WTC11 (cell line): ENCODE results near the gene IDH3B. TPM values are rescaled to one million over a fixed set of nuclear protein-coding genes. Genes with fewer than 3 reads are reported as not detected.

ENCODE experiments used
- ATAC-seq: fragments of 200-7000 bp; cut with Tn5 transposase; 2 replicates; pipeline ENCODE4 v1.10.0; 2021; ENCODE audit warnings: mild to moderate bottlenecking, moderate library complexity
- CTCF ChIA-PET: fragments of 300-600 bp; sonication (Branson Sonifier 250); formaldehyde crosslinking; loops from one replicate; lab custom pipeline; 2021; ENCODE audit warnings: antibody characterized with exemption; lab: Charles Lee
- POLR2A ChIA-PET: fragments of 350-600 bp; sonication (Branson Sonifier 250); formaldehyde crosslinking; loops from one replicate; lab custom pipeline; 2021; ENCODE audit warnings: antibody characterized with exemption; lab: Charles Lee
- DNase-seq: peaks from one replicate; pipeline ENCODE4 v3.0.0; 2021; ENCODE audit warnings: low spot score
- H3K27ac Mint-ChIP-seq: 2 replicates; pipeline ENCODE4 v1.8.0; 2021; ENCODE audit warnings: mixed read lengths
- H3K27me3 Mint-ChIP-seq: 2 replicates; pipeline ENCODE4 v1.8.0; 2021; ENCODE audit warnings: low read depth, mild to moderate bottlenecking, moderate library complexity, mixed read lengths
- H3K36me3 Mint-ChIP-seq: 2 replicates; pipeline ENCODE4 v1.8.0; 2021; ENCODE audit warnings: mixed read lengths
- H3K4me1 Mint-ChIP-seq: 2 replicates; pipeline ENCODE4 v1.8.0; 2022; ENCODE audit warnings: mixed read lengths
- H3K4me3 Mint-ChIP-seq: 2 replicates; pipeline ENCODE4 v1.8.0; 2021; ENCODE audit warnings: mild to moderate bottlenecking, moderate library complexity, mixed read lengths
- H3K9me3 Mint-ChIP-seq: 2 replicates; pipeline ENCODE4 v1.8.0; 2021; ENCODE audit warnings: mixed read lengths
- ATF1 ChIP-seq: sonication (generic); formaldehyde crosslinking; IDR thresholded peaks from 2 replicates; pipeline ENCODE4 v1.8.1; 2023; ENCODE audit warnings: mild to moderate bottlenecking, moderate library complexity, missing genetic modification reagents
- E2F4 ChIP-seq: sonication (generic); formaldehyde crosslinking; IDR thresholded peaks from 2 replicates; pipeline ENCODE4 v1.8.1; 2022; ENCODE audit warnings: low read depth, mild to moderate bottlenecking, moderate library complexity, missing genetic modification reagents, borderline replicate concordance
- ELF4 ChIP-seq: sonication (generic); formaldehyde crosslinking; IDR thresholded peaks from 2 replicates; pipeline ENCODE4 v1.8.1; 2022; ENCODE audit warnings: low read depth, mild to moderate bottlenecking, moderate library complexity, missing genetic modification reagents
- ESRRA ChIP-seq: sonication (generic); formaldehyde crosslinking; IDR thresholded peaks from 2 replicates; pipeline ENCODE4 v1.8.1; 2022; ENCODE audit warnings: mild to moderate bottlenecking, missing genetic modification reagents, borderline replicate concordance
- GABPB1 ChIP-seq: sonication (generic); formaldehyde crosslinking; IDR thresholded peaks from 2 replicates; pipeline ENCODE4 v1.8.1; 2023; ENCODE audit warnings: mild to moderate bottlenecking, missing genetic modification reagents
- HMGA2 ChIP-seq: fragments of 250-450 bp; sonication (Bioruptor Pico); IDR thresholded peaks from 2 replicates; pipeline ENCODE4 v1.4.0; 2021; ENCODE audit warnings: mild to moderate bottlenecking, moderate library complexity
- NR3C1 ChIP-seq: sonication (generic); formaldehyde crosslinking; conservative IDR thresholded peaks from 2 replicates; pipeline ENCODE4 v1.8.1; 2023; ENCODE audit warnings: low read depth, mild to moderate bottlenecking, missing genetic modification reagents
- OVOL2 ChIP-seq: fragments of 250-450 bp; sonication (Bioruptor Pico); IDR thresholded peaks from 2 replicates; pipeline ENCODE4 v1.9.0; 2021; ENCODE audit warnings: mild to moderate bottlenecking, borderline replicate concordance
- SMAD4 ChIP-seq: sonication (generic); formaldehyde crosslinking; IDR thresholded peaks from 2 replicates; pipeline ENCODE4 v1.8.0; 2022; ENCODE audit warnings: mild to moderate bottlenecking, missing genetic modification reagents
- USF1 ChIP-seq: sonication (generic); formaldehyde crosslinking; IDR thresholded peaks from 2 replicates; pipeline ENCODE4 v1.8.0; 2022; ENCODE audit warnings: mild to moderate bottlenecking, missing genetic modification reagents
- ZNF219 ChIP-seq: sonication (generic); formaldehyde crosslinking; IDR thresholded peaks from 2 replicates; pipeline ENCODE4 v1.8.0; 2023; ENCODE audit warnings: missing genetic modification reagents, mild to moderate bottlenecking, borderline replicate concordance
- ZNF317 ChIP-seq: sonication (generic); formaldehyde crosslinking; IDR thresholded peaks from 2 replicates; pipeline ENCODE4 v1.8.1; 2023; ENCODE audit warnings: low read depth, mild to moderate bottlenecking, moderate library complexity, missing genetic modification reagents, borderline replicate concordance
- ZNF396 ChIP-seq: fragments of 250-450 bp; sonication (Bioruptor Pico); IDR thresholded peaks from 2 replicates; pipeline ENCODE4 v1.8.0; 2021; ENCODE audit warnings: mild to moderate bottlenecking, moderate library complexity, borderline replicate concordance
- ZNF416 ChIP-seq: fragments of 250-450 bp; sonication (Bioruptor Pico); IDR thresholded peaks from 2 replicates; pipeline ENCODE4 v1.9.0; 2021; ENCODE audit warnings: mild to moderate bottlenecking, inconsistent platforms
- ZNF423 ChIP-seq: fragments of 250-450 bp; sonication (Bioruptor Pico); IDR thresholded peaks from 2 replicates; pipeline ENCODE4 v2.1.2; 2022; ENCODE audit warnings: mild to moderate bottlenecking, moderate library complexity
- total RNA-seq: library from RNA; stranded (reverse); gene quantifications from 3 replicates; pipeline ENCODE4 v1.2.3, GENCODE V29; 2021
- TF ChIP-seq, protein P1 (sequence below): fragments of 250-450 bp; sonication (Bioruptor Pico); IDR thresholded peaks from 2 replicates; pipeline ENCODE4 v1.9.0; 2021; ENCODE audit warnings: moderate library complexity, mild to moderate bottlenecking, inconsistent platforms, borderline replicate concordance
- TF ChIP-seq, protein P2 (sequence below): fragments of 250-450 bp; sonication (Bioruptor Pico); IDR thresholded peaks from 2 replicates; pipeline ENCODE4 v1.9.0; 2021; ENCODE audit warnings: mild to moderate bottlenecking
- TF ChIP-seq, protein P3 (sequence below): sonication (generic); formaldehyde crosslinking; IDR thresholded peaks from 2 replicates; pipeline ENCODE4 v1.8.1; 2022; ENCODE audit warnings: mild to moderate bottlenecking, missing genetic modification reagents, moderate library complexity, borderline replicate concordance

The IDH3B gene
- total RNA-seq, 1 experiment from 2014 or later = 136 TPM

GRCh38 chr20:2705931-2706645 is 42.1 kb upstream of the IDH3B start:
- peaks cover 37% of the 10 kb centered on the region for H3K4me1 Mint-ChIP-seq
- no peak for DNase-seq
- H3K27me3 Mint-ChIP-seq = peaks cover 53% of the 10 kb centered on the region
- no peaks in the 10 kb centered on the region for H3K36me3 Mint-ChIP-seq
- TF ChIP-seq, protein P1, sequence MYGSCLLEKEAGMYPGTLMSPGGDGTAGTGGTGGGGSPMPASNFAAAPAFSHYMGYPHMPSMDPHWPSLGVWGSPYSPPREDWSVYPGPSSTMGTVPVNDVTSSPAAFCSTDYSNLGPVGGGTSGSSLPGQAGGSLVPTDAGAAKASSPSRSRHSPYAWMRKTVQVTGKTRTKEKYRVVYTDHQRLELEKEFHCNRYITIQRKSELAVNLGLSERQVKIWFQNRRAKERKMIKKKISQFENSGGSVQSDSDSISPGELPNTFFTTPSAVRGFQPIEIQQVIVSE (CRISPR knock-in tag) = no peak
- TF ChIP-seq E2F4 (CRISPR knock-in tag) (no peak), HMGA2 (no peak), USF1 (CRISPR knock-in tag) (no peak), SMAD4 (CRISPR knock-in tag) (no peak), ZNF219 (CRISPR knock-in tag) (no peak), ZNF396 (no peak), ATF1 (CRISPR knock-in tag) (no peak), ZNF416 (no peak), ZNF317 (no peak), GABPB1 (CRISPR knock-in tag) (no peak), OVOL2 (CRISPR knock-in tag) (no peak)
- TF ChIP-seq, protein P2, sequence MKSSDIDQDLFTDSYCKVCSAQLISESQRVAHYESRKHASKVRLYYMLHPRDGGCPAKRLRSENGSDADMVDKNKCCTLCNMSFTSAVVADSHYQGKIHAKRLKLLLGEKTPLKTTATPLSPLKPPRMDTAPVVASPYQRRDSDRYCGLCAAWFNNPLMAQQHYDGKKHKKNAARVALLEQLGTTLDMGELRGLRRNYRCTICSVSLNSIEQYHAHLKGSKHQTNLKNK (CRISPR knock-in tag) = no peak
- CTCF ChIA-PET = interaction anchor here (1.5 to 1.9 kb wide), 2 partner anchors 12 to 18 kb away, joined by 6 to 10 read pairs; no protein-coding TSS in a partner anchor
- peak; percentile 27 for ATAC-seq
- no peaks in the 10 kb centered on the region for H3K9me3 Mint-ChIP-seq
- POLR2A ChIA-PET = no interaction called here
- H3K27ac Mint-ChIP-seq = no peak overlapping the region
- H3K4me3 Mint-ChIP-seq = no peak overlapping the region

GRCh38 chr20:2703716-2704475 is 39.9 kb upstream of the IDH3B start:
- Mint-ChIP-seq H3K27me3 (peaks cover 75% of the 10 kb centered on the region), H3K4me3 (no peak overlapping the region), H3K4me1 (peaks cover 44% of the 10 kb centered on the region), H3K27ac (no peak overlapping the region), H3K9me3 (no peaks in the 10 kb centered on the region), H3K36me3 (no peaks in the 10 kb centered on the region)
- ATAC-seq = no peak
- ChIA-PET POLR2A (no interaction called here), CTCF (interaction anchor here (0.6 to 3.2 kb wide), 6 partner anchors 15 to 224 kb away, joined by 3 to 12 read pairs (median 4); no protein-coding TSS in a partner anchor)
- no peak for DNase-seq
- TF ChIP-seq, protein P3, sequence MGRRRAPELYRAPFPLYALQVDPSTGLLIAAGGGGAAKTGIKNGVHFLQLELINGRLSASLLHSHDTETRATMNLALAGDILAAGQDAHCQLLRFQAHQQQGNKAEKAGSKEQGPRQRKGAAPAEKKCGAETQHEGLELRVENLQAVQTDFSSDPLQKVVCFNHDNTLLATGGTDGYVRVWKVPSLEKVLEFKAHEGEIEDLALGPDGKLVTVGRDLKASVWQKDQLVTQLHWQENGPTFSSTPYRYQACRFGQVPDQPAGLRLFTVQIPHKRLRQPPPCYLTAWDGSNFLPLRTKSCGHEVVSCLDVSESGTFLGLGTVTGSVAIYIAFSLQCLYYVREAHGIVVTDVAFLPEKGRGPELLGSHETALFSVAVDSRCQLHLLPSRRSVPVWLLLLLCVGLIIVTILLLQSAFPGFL = no peak
- no peak for TF ChIP-seq ESRRA (CRISPR knock-in tag)
- TF ChIP-seq ELF4 (CRISPR knock-in tag) = no peak

- peaks cover 90% of the 10 kb centered on the region for H3K27me3 Mint-ChIP-seq
- H3K9me3 Mint-ChIP-seq = no peaks in the 10 kb centered on the region
- DNase-seq = peak; percentile 76
- H3K27ac Mint-ChIP-seq = no peak overlapping the region
- peaks cover 34% of the 10 kb centered on the region for H3K4me1 Mint-ChIP-seq
- ChIA-PET CTCF (interaction anchor here (0.6 to 3.3 kb wide), 15 partner anchors 9 to 494 kb away, joined by 3 to 35 read pairs (median 4); partner anchors contain the start of gene EBF4), POLR2A (interaction anchor here (0.9 kb wide), 1 partner anchor 37 kb away, joined by 3 read pairs; no protein-coding TSS in a partner anchor)
- ATAC-seq = peak; percentile 87
- TF ChIP-seq NR3C1 (no peak), ZNF423 (CRISPR knock-in tag) (peak; percentile 62; the same call in 1 of the 2 replicates)
- TF ChIP-seq, all 79 proteins: peak for 1
- H3K4me3 Mint-ChIP-seq = peak overlapping the region; percentile 57
- H3K36me3 Mint-ChIP-seq = no peaks in the 10 kb centered on the region
Measured at GRCh38 chr20:2701671-2702081, 37.7 kb upstream of the IDH3B start.
